Gastroesophageal sphincter (tissue), 4 donors: Measurements from ENCODE around the gene MYO1F. TPM values are rescaled to one million over a fixed set of nuclear protein-coding genes. Genes with fewer than 3 reads are reported as not detected.

Experiments used
- ATAC-seq: fragments of 150-250 bp; one replicate; pipeline ENCODE4 v1.9.1; 2016; ENCODE audit warnings: mild to moderate bottlenecking, moderate library complexity
- H3K27ac ChIP-seq, 4 donors: fragments of 200-600 bp; sonication (generic) in 3 of 4; 1 replicate in 3 of 4; 2 replicates in 1 of 4; pipeline ENCODE4 v1.5.1; 2016 to 2019
- H3K27me3 ChIP-seq: fragments of 200-600 bp; sonication (generic); one replicate; pipeline ENCODE4 v1.5.1; 2019
- H3K36me3 ChIP-seq, 2 donors: fragments of 200-600 bp; sonication (generic); one replicate each; pipeline ENCODE4 v1.5.1; 2019; ENCODE audit warnings: control low read depth in 1 of 2
- H3K4me1 ChIP-seq, 3 donors: fragments of 200-600 bp; sonication (generic); 1 replicate in 2 of 3; 2 replicates in 1 of 3; pipeline ENCODE4 v1.5.1; 2016 to 2019; ENCODE audit warnings: control low read depth in 2 of 3
- H3K4me3 ChIP-seq, 2 donors: fragments of 200-600 bp; sonication (generic); one replicate each; pipeline ENCODE4 v1.5.1; 2019; ENCODE audit warnings: mild to moderate bottlenecking in 1 of 2, moderate library complexity in 1 of 2
- H3K9me3 ChIP-seq, 3 donors: fragments of 200-600 bp; sonication (generic); one replicate each; pipeline ENCODE4 v1.5.1; 2017 to 2019; ENCODE audit warnings: control low read depth in 2 of 3
- EP300 ChIP-seq: sonication (generic); formaldehyde crosslinking; IDR thresholded peaks from one replicate; pipeline ENCODE4 v1.6.1; 2017; ENCODE audit warnings: antibody characterized with exemption, mild to moderate bottlenecking
- POLR2A ChIP-seq, 2 donors: fragments of 450-650 bp; IDR thresholded peaks; one replicate each; pipeline ENCODE4 v1.6.1; 2017; ENCODE audit warnings: antibody characterized with exemption in 2 of 2, mild to moderate bottlenecking in 2 of 2, moderate library complexity in 1 of 2
- POLR2AphosphoS5 ChIP-seq: sonication (generic); formaldehyde crosslinking; IDR thresholded peaks from one replicate; pipeline ENCODE4 v1.6.1; 2017; ENCODE audit warnings: antibody characterized with exemption
- WGBS, 2 donors: methylation state at CpG; one replicate each; pipeline ENCODE4 v1.1.5; 2018; ENCODE audit warnings: low coverage in 1 of 2; 5-methylcytosine and 5-hydroxymethylcytosine counted together
- total RNA-seq, 4 donors: library from RNA; depleted of rRNA; stranded (reverse); fragments of >200 nt; gene quantifications; one replicate each; pipeline ENCODE4 v1.1.0, GENCODE V29; 2016
- TF ChIP-seq, protein P1 (sequence below), 4 experiments: fragments of 200-600 bp in 2 of 4; fragments of 450-650 bp in 2 of 4; sonication (generic) in 1 of 4; IDR thresholded peaks; one replicate each; pipeline ENCODE4 v1.5.1; 2017 to 2019; ENCODE audit warnings: antibody characterized with exemption in 4 of 4, mild to moderate bottlenecking in 2 of 4, moderate library complexity in 2 of 4

MYO1F gene
- total RNA-seq, 4 donors from 2014 or later, result 5.4 to 41.5 (median 10.3) TPM

DNA sequence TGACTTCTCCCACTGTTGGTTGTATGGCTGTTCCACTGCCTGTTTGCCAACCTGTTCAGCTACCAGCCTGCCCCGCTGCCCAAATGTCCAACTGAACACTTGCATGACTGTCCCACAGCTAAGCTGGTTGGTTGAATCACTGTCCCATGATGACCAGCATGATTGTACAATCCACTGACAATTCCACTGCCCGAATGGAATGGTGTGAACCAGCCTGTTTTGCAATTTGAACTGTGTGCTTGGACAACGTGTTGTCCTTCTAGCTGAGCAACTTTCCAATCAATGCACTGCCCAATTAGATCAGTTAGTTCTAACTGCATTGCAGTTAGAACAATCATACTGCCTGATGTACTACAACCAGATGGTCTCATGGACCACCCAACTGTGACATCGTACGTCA is 24.6 kb upstream of the MYO1F start:
- no peak for ATAC-seq
- Histone ChIP-seq H3K27ac (no peak overlapping the region), H3K27me3 (no peaks in the 10 kb centered on the region), H3K36me3 (peaks cover 0 to 79% of the 10 kb centered on the region in 2 donors), H3K9me3 (peaks cover 0 to 13% (median 0%) of the 10 kb centered on the region in 3 donors), H3K4me1 (peaks cover 0 to under 1% (median 0%) of the 10 kb centered on the region in 3 donors), H3K4me3 (no peak overlapping the region)
- WGBS, 2 donors, result 71 to 100% methylated on average over 2 to 3 of the region's 5 CpGs
- TF ChIP-seq, protein P1, sequence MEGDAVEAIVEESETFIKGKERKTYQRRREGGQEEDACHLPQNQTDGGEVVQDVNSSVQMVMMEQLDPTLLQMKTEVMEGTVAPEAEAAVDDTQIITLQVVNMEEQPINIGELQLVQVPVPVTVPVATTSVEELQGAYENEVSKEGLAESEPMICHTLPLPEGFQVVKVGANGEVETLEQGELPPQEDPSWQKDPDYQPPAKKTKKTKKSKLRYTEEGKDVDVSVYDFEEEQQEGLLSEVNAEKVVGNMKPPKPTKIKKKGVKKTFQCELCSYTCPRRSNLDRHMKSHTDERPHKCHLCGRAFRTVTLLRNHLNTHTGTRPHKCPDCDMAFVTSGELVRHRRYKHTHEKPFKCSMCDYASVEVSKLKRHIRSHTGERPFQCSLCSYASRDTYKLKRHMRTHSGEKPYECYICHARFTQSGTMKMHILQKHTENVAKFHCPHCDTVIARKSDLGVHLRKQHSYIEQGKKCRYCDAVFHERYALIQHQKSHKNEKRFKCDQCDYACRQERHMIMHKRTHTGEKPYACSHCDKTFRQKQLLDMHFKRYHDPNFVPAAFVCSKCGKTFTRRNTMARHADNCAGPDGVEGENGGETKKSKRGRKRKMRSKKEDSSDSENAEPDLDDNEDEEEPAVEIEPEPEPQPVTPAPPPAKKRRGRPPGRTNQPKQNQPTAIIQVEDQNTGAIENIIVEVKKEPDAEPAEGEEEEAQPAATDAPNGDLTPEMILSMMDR (IDR thresholded peaks at IDR 0.05), result no peak
- TF ChIP-seq EP300, result no peak
- no peak for TF ChIP-seq POLR2AphosphoS5
- TF ChIP-seq POLR2A (IDR thresholded peaks at IDR 0.05), result no peak

- H3K36me3 ChIP-seq, result peaks cover 0 to 88% of the 10 kb centered on the region in 2 donors
- no peak overlapping the region for H3K27ac ChIP-seq
- no peak overlapping the region for H3K4me3 ChIP-seq
- peaks cover 0 to 2% (median 0%) of the 10 kb centered on the region in 3 donors for H3K4me1 ChIP-seq
- WGBS, 2 donors, result 100% methylated on average over 11 of the region's 16 CpGs; no CpG with 5 or more reads in 1 of the 2 donors
- no peak for TF ChIP-seq EP300
- TF ChIP-seq POLR2AphosphoS5, result no peak
- no peak for TF ChIP-seq POLR2A (IDR thresholded peaks at IDR 0.05)
- TF ChIP-seq, protein P1 (IDR thresholded peaks at IDR 0.05), result no peak
- no peak for ATAC-seq
- H3K27me3 ChIP-seq, result no peaks in the 10 kb centered on the region
- peaks cover 0 to 13% (median 0%) of the 10 kb centered on the region in 3 donors for H3K9me3 ChIP-seq
Observed at GRCh38 chr19:8600816-8601215, 23.6 kb upstream of the MYO1F start.

GRCh38 chr19:8600064-8600463 is 22.8 kb upstream of the MYO1F start:
- peaks cover 0 to 10% (median 4%) of the 10 kb centered on the region in 3 donors for H3K4me1 ChIP-seq
- no peaks in the 10 kb centered on the region for H3K27me3 ChIP-seq
- peaks cover 0 to 7% (median 0%) of the 10 kb centered on the region in 3 donors for H3K9me3 ChIP-seq
- no peak overlapping the region for H3K27ac ChIP-seq
- ATAC-seq, result no peak
- no peak overlapping the region for H3K4me3 ChIP-seq
- 93 to 100% methylated on average over 1 to 2 of the region's 2 CpGs for WGBS, 2 donors
- TF ChIP-seq EP300 (no peak), POLR2A (IDR thresholded peaks at IDR 0.05) (no peak), POLR2AphosphoS5 (no peak)
- TF ChIP-seq, protein P1 (IDR thresholded peaks at IDR 0.05), result no peak
- H3K36me3 ChIP-seq, result peaks cover 0 to 86% of the 10 kb centered on the region in 2 donors

- no peak for ATAC-seq
- H3K27ac ChIP-seq, result no peak overlapping the region
Observed at GRCh38 chr19:8596168-8596567, 18.9 kb upstream of the MYO1F start.

GRCh38 chr19:8595651-8596050 is 18.4 kb upstream of the MYO1F start:
- Histone ChIP-seq H3K4me1 (peaks cover 0 to 36% (median 11%) of the 10 kb centered on the region in 3 donors), H3K27ac (no peak overlapping the region), H3K4me3 (no peak overlapping the region), H3K9me3 (no peaks in the 10 kb centered on the region), H3K36me3 (peaks cover 0 to 54% of the 10 kb centered on the region in 2 donors), H3K27me3 (peaks cover 5% of the 10 kb centered on the region)
- ATAC-seq, result no peak
- WGBS, 2 donors, result 40% methylated on average over 1 to 3 of the region's 15 CpGs
- TF ChIP-seq EP300 (no peak), POLR2AphosphoS5 (no peak), POLR2A (IDR thresholded peaks at IDR 0.05) (no peak)
- TF ChIP-seq, protein P1 (IDR thresholded peaks at IDR 0.05), result no peak

More at GRCh38 chr19:8596168-8596567, 18.9 kb upstream of the MYO1F start:
- Histone ChIP-seq H3K4me1 (peaks cover 0 to 36% (median 11%) of the 10 kb centered on the region in 3 donors), H3K9me3 (no peaks in the 10 kb centered on the region), H3K4me3 (no peak overlapping the region), H3K27me3 (peaks cover 5% of the 10 kb centered on the region), H3K36me3 (peaks cover 0 to 59% of the 10 kb centered on the region in 2 donors)
- WGBS, 2 donors, result 80% methylated on average over 3 of the region's 23 CpGs; no CpG with 5 or more reads in 1 of the 2 donors
- TF ChIP-seq POLR2A (IDR thresholded peaks at IDR 0.05) (no peak), POLR2AphosphoS5 (no peak), EP300 (no peak)
- TF ChIP-seq, protein P1 (IDR thresholded peaks at IDR 0.05), result no peak
